K562 (cell line): ENCODE measurements around the gene MED29. TPM values are rescaled to one million over a fixed set of nuclear protein-coding genes. Genes with fewer than 3 reads are reported as not detected.
A peak's percentile ranks its signal among the peaks of the same experiment; 100 is the strongest.

Experiments used
- ATAC-seq: fragments of 200-7000 bp; cut with Tn5 transposase; 3 replicates; pipeline ENCODE4 v1.9.1; 2020; ENCODE audit warnings: moderate library complexity
- BruUV-seq: library from RNA; stranded (reverse); fragments of 400-500 nt; replicated peaks from 2 replicates; lab custom pipeline; 2021; lab: Mats Ljungman, UMichigan
- CTCF ChIA-PET: fragments of 300-600 bp; formaldehyde crosslinking; extraction: SDS; loops from one replicate; lab custom pipeline; 2021; ENCODE audit warnings: low intra/inter-chr PET ratio; lab: Yijun Ruan, JAX
- POLR2A ChIA-PET: fragments of 300-600, 350-650 bp; sonication (Branson Sonifier 250); formaldehyde crosslinking; extraction: SDS; loops from one replicate; lab custom pipeline; 2021; ENCODE audit warnings: antibody characterized with exemption, inconsistent platforms; lab: Yijun Ruan, JAX
- DNase-seq, 4 experiments: peaks; one replicate each; pipeline versions ENCODE4 v3.0.0 to v3.0.0-alpha.2; 2011 to 2018; ENCODE audit warnings: low spot score in 3 of 4, mixed read lengths in 3 of 4; ENCODE audit errors: extremely low read depth in 1 of 4
- FAIRE-seq: peaks from 2 replicates; lab custom pipeline; 2011; peaks lifted over from hg19 to GRCh38; lab: Jason Lieb, UNC
- H2AFZ ChIP-seq: 2 replicates; pipeline ENCODE4 v1.6.0; 2011; ENCODE audit warnings: low read depth, low read length, control low read depth, inconsistent platforms
- H3K27ac ChIP-seq: fragments of 200-600 bp; 3 replicates; pipeline ENCODE4 v1.8.0; 2011; ENCODE audit warnings: low read depth, mild to moderate bottlenecking, control low read depth, inconsistent platforms, low read length, moderate library complexity, mixed read lengths; ENCODE audit errors: extremely low read depth
- H3K27me3 ChIP-seq, 2 experiments: fragments of 300-600 bp in 1 of 2; 2 replicates in 1 of 2; 3 replicates in 1 of 2; pipeline versions ENCODE4 v1.6.0 to v1.8.0; 2011; ENCODE audit warnings: inconsistent platforms in 2 of 2, low read length in 2 of 2, mild to moderate bottlenecking in 1 of 2, mixed read lengths in 1 of 2, moderate library complexity in 1 of 2; ENCODE audit not compliant: control insufficient read depth in 2 of 2, insufficient read depth in 2 of 2
- H3K36me3 ChIP-seq: fragments of 300-600 bp; 3 replicates; pipeline ENCODE4 v1.8.0; 2011; ENCODE audit warnings: mild to moderate bottlenecking, low read length, inconsistent platforms; ENCODE audit not compliant: control insufficient read depth, insufficient read depth
- H3K4me1 ChIP-seq, 2 experiments: fragments of 200-600 bp in 1 of 2; replicated peaks in 1 of 2; 2 replicates in 1 of 2; 3 replicates in 1 of 2; pipeline versions ENCODE4 v1.5.1 to v1.8.0; 2011; ENCODE audit warnings: inconsistent platforms in 2 of 2, low read length in 2 of 2, mild to moderate bottlenecking in 1 of 2, mixed read lengths in 1 of 2, moderate library complexity in 1 of 2; ENCODE audit not compliant: control insufficient read depth in 2 of 2, insufficient read depth in 2 of 2
- H3K4me2 ChIP-seq: 2 replicates; pipeline ENCODE4 v1.6.1; 2011; ENCODE audit warnings: low read length, control low read depth, inconsistent platforms, mixed read lengths; ENCODE audit not compliant: insufficient read depth
- H3K4me3 ChIP-seq: fragments of 200-600 bp; sonication (generic), shearing (Covaris generic); 2 replicates; pipeline ENCODE4 v1.5.1; 2016; ENCODE audit warnings: control low read depth, inconsistent platforms
- H3K79me2 ChIP-seq: fragments of 200-600 bp; 3 replicates; pipeline ENCODE4 v1.8.0; 2011; ENCODE audit warnings: low read length, inconsistent platforms; ENCODE audit not compliant: control insufficient read depth, insufficient read depth
- H3K9ac ChIP-seq, 2 experiments: 2 replicates each; pipeline versions ENCODE4 v1.6.0 to v1.6.1; 2011; ENCODE audit warnings: low read depth in 2 of 2, low read length in 2 of 2, control low read depth in 1 of 2, inconsistent platforms in 1 of 2, mild to moderate bottlenecking in 1 of 2, mixed read lengths in 1 of 2; ENCODE audit not compliant: insufficient read depth in 1 of 2
- H3K9me1 ChIP-seq: one replicate; pipeline ENCODE4 v1.6.0; 2011; ENCODE audit warnings: inconsistent platforms, mild to moderate bottlenecking, low read length, moderate library complexity; ENCODE audit not compliant: control insufficient read depth, insufficient read depth
- H3K9me3 ChIP-seq: replicated peaks from 2 replicates; pipeline ENCODE4 v1.5.1; 2011; ENCODE audit warnings: low read depth, low read length, inconsistent platforms; ENCODE audit not compliant: control insufficient read depth, insufficient read depth
- H4K20me1 ChIP-seq: replicated peaks from 2 replicates; pipeline ENCODE4 v1.6.1; 2011; ENCODE audit warnings: low read length, inconsistent platforms, mixed read lengths; ENCODE audit not compliant: control insufficient read depth, insufficient read depth
- ATF4 ChIP-seq: fragments of 450-650 bp; formaldehyde crosslinking; IDR thresholded peaks from 2 replicates; pipeline ENCODE4 v1.4.0; 2022; ENCODE audit warnings: mild to moderate bottlenecking, moderate library complexity
- ETV6 ChIP-seq, 3 experiments: fragments of 150-350 bp in 1 of 3; sonication (generic) in 1 of 3; formaldehyde crosslinking in 1 of 3; IDR thresholded peaks; 2 replicates each; pipeline versions ENCODE4 v1.6.1 to v1.8.0; 2014 to 2022; ENCODE audit warnings: borderline replicate concordance in 2 of 3, low read depth in 2 of 3, antibody characterized with exemption in 1 of 3, low read length in 1 of 3, mild to moderate bottlenecking in 1 of 3, missing genetic modification reagents in 1 of 3
- HNRNPLL ChIP-seq: fragments of 200-400 bp; formaldehyde crosslinking; IDR thresholded peaks from 2 replicates; pipeline ENCODE4 v1.6.1; 2017; ENCODE audit warnings: low read length, low read depth, mild to moderate bottlenecking; ENCODE audit not compliant: poor library complexity, severe bottlenecking
- JUN ChIP-seq, 2 experiments: sonication (generic) in 1 of 2; formaldehyde crosslinking in 1 of 2; IDR thresholded peaks; 2 replicates each; pipeline versions ENCODE4 v1.6.1 to v1.8.0; 2012 to 2022; ENCODE audit warnings: borderline replicate concordance in 2 of 2, mild to moderate bottlenecking in 2 of 2, improper control_type of control experiment in 1 of 2, low read depth in 1 of 2, low read length in 1 of 2, missing genetic modification reagents in 1 of 2
- MYBL2 ChIP-seq, 2 experiments: fragments of 450-650 bp in 1 of 2; sonication (generic) in 1 of 2; formaldehyde crosslinking in 1 of 2; IDR thresholded peaks; 2 replicates each; pipeline versions ENCODE4 v1.6.1 to v1.8.1; 2017 to 2022; ENCODE audit warnings: borderline replicate concordance in 1 of 2, inconsistent platforms in 1 of 2, low read depth in 1 of 2, mild to moderate bottlenecking in 1 of 2, missing genetic modification reagents in 1 of 2, moderate library complexity in 1 of 2
- MYC ChIP-seq, 2 experiments: fragments of 250-450 bp in 1 of 2; sonication (Bioruptor Pico) in 1 of 2; IDR thresholded peaks; 2 replicates each; pipeline versions ENCODE4 v1.5.1 to v1.6.1; 2012 to 2021; ENCODE audit warnings: low read depth in 2 of 2, borderline replicate concordance in 1 of 2, improper control_type of control experiment in 1 of 2, low read length in 1 of 2, mild to moderate bottlenecking in 1 of 2, moderate library complexity in 1 of 2
- NONO ChIP-seq, 2 experiments: fragments of 200-400 bp in 1 of 2; fragments of 450-650 bp in 1 of 2; formaldehyde crosslinking in 1 of 2; IDR thresholded peaks; 2 replicates each; pipeline ENCODE4 v1.6.1; 2017; ENCODE audit warnings: low read depth in 2 of 2, mild to moderate bottlenecking in 2 of 2, moderate library complexity in 2 of 2, low read length in 1 of 2
- RBM25 ChIP-seq: fragments of 200-400 bp; formaldehyde crosslinking; IDR thresholded peaks from 2 replicates; pipeline ENCODE4 v1.6.1; 2018; ENCODE audit warnings: low read length, low read depth, moderate library complexity; ENCODE audit not compliant: severe bottlenecking
- SRF ChIP-seq, 2 experiments: fragments of 250-450, 450-650 bp in 1 of 2; sonication (Bioruptor Pico) in 1 of 2; sonication (generic) in 1 of 2; formaldehyde crosslinking; IDR thresholded peaks; 2 replicates each; pipeline versions ENCODE4 v1.5.0 to v1.5.1; 2020 to 2022; ENCODE audit warnings: mild to moderate bottlenecking in 1 of 2, missing genetic modification reagents in 1 of 2
- ZBTB1 ChIP-seq: sonication (generic); formaldehyde crosslinking; IDR thresholded peaks from 2 replicates; pipeline ENCODE4 v1.8.1; 2023; ENCODE audit warnings: missing genetic modification reagents, low read depth, mild to moderate bottlenecking, borderline replicate concordance
- ZC3H11A ChIP-seq: IDR thresholded peaks from 2 replicates; pipeline ENCODE4 v1.6.1; 2012; ENCODE audit warnings: low read depth, low read length, improper control_type of control experiment
- ZNF449 ChIP-seq: fragments of 250-450 bp; sonication (Bioruptor Pico); IDR thresholded peaks from 2 replicates; pipeline ENCODE4 v1.8.0; 2022; ENCODE audit warnings: moderate library complexity, mild to moderate bottlenecking, inconsistent platforms
- ZNF780A ChIP-seq: fragments of 250-450 bp; sonication (Bioruptor Pico); IDR thresholded peaks from 2 replicates; pipeline ENCODE4 v1.5.0; 2021; ENCODE audit warnings: mild to moderate bottlenecking
- WGBS: fragments of 100-300 bp; shearing (Covaris generic); methylation state at CpG from one replicate; pipeline ENCODE4 v1.1.6; 2016; ENCODE audit warnings: low coverage, mixed read lengths; ENCODE audit not compliant: insufficient coverage; ENCODE audit errors: missing lambda C conversion rate; 5-methylcytosine and 5-hydroxymethylcytosine counted together
- in situ Hi-C: fragments of 300-500 bp; cut with MboI; formaldehyde crosslinking; loops from 4 replicates; pipeline ENCODE4 v1.15.0; 2018; ENCODE audit warnings: inconsistent platforms, mixed read lengths
- intact Hi-C: fragments of 100-400 bp; cut with micrococcal nuclease; formaldehyde crosslinking; loops from 2 replicates; pipeline ENCODE4 v1.14.2; 2022
- polyA plus RNA-seq, 8 experiments: library from polyadenylated mRNA; depleted of rRNA in 4 of 8; stranded (reverse) in 5 of 8; unstranded in 3 of 8; fragments of >200 nt; fragmentation: Nextera tagmentation in 2 of 8; fragmentation: Illumina TruSeq in 1 of 8; extraction: Ambion mirVana in 2 of 8; extraction: Trizol in 1 of 8; gene quantifications; 2 replicates each; pipeline versions ENCODE4 v1.2.1 to v1.2.3, GENCODE V29; 2011 to 2014; ENCODE audit warnings: inconsistent platforms in 1 of 8, missing spikeins in 1 of 8
- total RNA-seq, 7 experiments: library from RNA; depleted of rRNA in 6 of 7; stranded (reverse); fragments of >200 nt in 6 of 7; fragmentation: Illumina TruSeq in 2 of 7; extraction: Trizol in 2 of 7; gene quantifications; 2 replicates each; pipeline versions ENCODE4 v1.2.1 to v1.2.3, GENCODE V29; 2011 to 2021; ENCODE audit warnings: low replicate concordance in 1 of 7

The MED29 gene
- total and polyA plus RNA-seq, 9 of the 15 experiments (the other 6 are each of a cell fraction or from before 2014, with no cell fraction given): 1.8 to 22.6 (median 12.4) TPM

- Histone ChIP-seq H4K20me1 (peaks cover 4% of the 10 kb centered on the region; the same call in 1 of the 2 replicates), H2AFZ (peak within 1 kb of the TSS; percentile 81), H3K4me3 (peak within 1 kb of the TSS; percentile 71), H3K4me2 (peak within 1 kb of the TSS; percentile 90), H3K9ac (peak within 1 kb of the TSS; percentile 89 to 99), H3K27me3 (no peaks in the 10 kb centered on the region), H3K4me1 (peaks cover 2 to 22% of the 10 kb centered on the region in 2 experiments; a peak in 3 of 5 replicates), H3K36me3 (peaks cover 26% of the 10 kb centered on the region; the same call in 2 of the 3 replicates), H3K27ac (peak within 1 kb of the TSS; percentile 72), H3K9me3 (no peaks in the 10 kb centered on the region), H3K9me1 (no peaks in the 10 kb centered on the region), H3K79me2 (peaks cover 61% of the 10 kb centered on the region)
- DNase-seq: peak; percentile 95 to 99 (median 96)
- intact Hi-C loops: loop anchor here (2.0 to 5.0 kb wide), 2 partner anchors 37 to 55 kb away; partner anchors contain the start of genes MED29, PAF1 and TIMM50
- under 1% methylated on average over 59 of the region's 68 CpGs for WGBS
- CTCF ChIA-PET: interaction anchor here (0.7 kb wide), 1 partner anchor 73 kb away, joined by 3 read pairs; no protein-coding TSS in a partner anchor
- peak; percentile 99 for ATAC-seq
- POLR2A ChIA-PET: interaction anchor here (0.7 to 2.3 kb wide), 8 partner anchors 10 to 393 kb away, joined by 3 to 38 read pairs (median 4); partner anchors contain the start of genes RPS16 and TIMM50
- in situ Hi-C loops: no loop called here
- FAIRE-seq: peak; percentile 89
- BruUV-seq: TSS peak; percentile 78
- TF ChIP-seq MYBL2 (IDR thresholded peaks at IDR 0.05; ENCODE audit: low read depth): peak; percentile 50; the same call in 1 of the 2 replicates
- no peak for TF ChIP-seq MYBL2 (CRISPR knock-in tag; IDR thresholded peaks at IDR 0.05; ENCODE audit: borderline replicate concordance)
- TF ChIP-seq SRF (CRISPR knock-in tag; IDR thresholded peaks at IDR 0.05): peak in 1 of 2 experiments; percentile 41; a peak in 1 of 4 replicates
- TF ChIP-seq ETV6 (IDR thresholded peaks at IDR 0.05; ENCODE audit: borderline replicate concordance in 1 of 2, low read depth in 2 of 2, low read length in 1 of 2): 0 out of 4 replicates have a peak, but pooled peaks of 1 of the 2 experiments have one; percentile 38
- no peak for TF ChIP-seq ETV6 (CRISPR knock-in tag; IDR thresholded peaks at IDR 0.05; ENCODE audit: borderline replicate concordance)
- peak; percentile 92 for TF ChIP-seq RBM25
- TF ChIP-seq JUN (IDR thresholded peaks at IDR 0.05; ENCODE audit: borderline replicate concordance, low read depth, low read length): 0 out of 2 replicates have a peak, but pooled peaks have one; percentile 18
- no peak for TF ChIP-seq JUN (CRISPR knock-in tag; IDR thresholded peaks at IDR 0.05; ENCODE audit: borderline replicate concordance)
- 0 out of 4 replicates have a peak, but pooled peaks of 1 of the 2 experiments have one; percentile 48 for TF ChIP-seq NONO (IDR thresholded peaks at IDR 0.05; ENCODE audit: low read depth in 2 of 2, low read length in 1 of 2)
- no peak for TF ChIP-seq ZNF780A (CRISPR knock-in tag)
- no peak for TF ChIP-seq ATF4
- TF ChIP-seq ZBTB1: no peak
- no peak for TF ChIP-seq ZC3H11A
- TF ChIP-seq ZNF449 (CRISPR knock-in tag): no peak
- peak; percentile 87 for TF ChIP-seq MYC (IDR thresholded peaks at IDR 0.05; ENCODE audit: low read depth, low read length)
- peak; percentile 67; the same call in 1 of the 2 replicates for TF ChIP-seq MYC (CRISPR knock-in tag; IDR thresholded peaks at IDR 0.05; ENCODE audit: borderline replicate concordance, low read depth)
- TF ChIP-seq HNRNPLL: peak; percentile 88
Measured at GRCh38 chr19:39445196-39446111, 54.3 kb downstream of the MED29 start, which contains the start of gene SUPT5H. Gene SUPT5H (plus strand): TSS chr19:39445582. CDS start chr19:39445891, 309 bp downstream.
